ENCODE results near the gene ATP4B.

The ATP4B gene

DNA sequence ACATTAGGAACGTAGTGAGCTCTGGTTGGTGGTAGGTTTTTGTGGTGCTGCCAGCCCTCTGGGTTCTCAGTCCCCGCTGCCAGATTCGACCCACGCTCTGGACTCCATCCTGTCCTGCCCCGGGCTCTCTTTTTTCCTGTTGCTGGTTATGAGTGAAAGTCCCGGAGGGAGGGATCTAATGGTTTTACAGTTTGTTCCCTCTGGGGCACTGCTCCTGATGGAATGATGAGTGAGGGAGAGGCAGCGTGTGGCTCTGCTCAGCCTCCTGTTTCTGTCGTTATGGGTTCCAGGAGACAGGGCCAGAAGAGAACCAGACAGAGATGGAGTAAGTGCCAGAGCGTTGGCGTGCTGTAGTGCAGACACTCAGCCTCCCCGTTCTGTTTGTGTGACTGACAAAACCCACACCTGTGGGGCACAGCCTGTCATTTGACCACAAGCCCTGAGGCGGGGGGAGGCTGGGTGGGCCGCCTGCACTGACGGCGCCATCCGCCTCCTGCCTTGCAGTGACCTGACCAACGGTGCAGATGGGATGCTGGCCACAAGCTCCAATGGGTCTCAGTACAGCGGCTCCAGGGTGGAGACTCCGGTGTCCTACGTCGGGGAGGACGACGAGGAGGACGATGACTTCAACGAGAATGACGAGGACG is 18.3 kb downstream of the ATP4B start:
- H3K4me3 ChIP-seq (ENCODE audit: low read depth, low read length): no peak overlapping the region
- no peak for DNase-seq (ENCODE audit: low read depth)
- TF ChIP-seq, protein P1, sequence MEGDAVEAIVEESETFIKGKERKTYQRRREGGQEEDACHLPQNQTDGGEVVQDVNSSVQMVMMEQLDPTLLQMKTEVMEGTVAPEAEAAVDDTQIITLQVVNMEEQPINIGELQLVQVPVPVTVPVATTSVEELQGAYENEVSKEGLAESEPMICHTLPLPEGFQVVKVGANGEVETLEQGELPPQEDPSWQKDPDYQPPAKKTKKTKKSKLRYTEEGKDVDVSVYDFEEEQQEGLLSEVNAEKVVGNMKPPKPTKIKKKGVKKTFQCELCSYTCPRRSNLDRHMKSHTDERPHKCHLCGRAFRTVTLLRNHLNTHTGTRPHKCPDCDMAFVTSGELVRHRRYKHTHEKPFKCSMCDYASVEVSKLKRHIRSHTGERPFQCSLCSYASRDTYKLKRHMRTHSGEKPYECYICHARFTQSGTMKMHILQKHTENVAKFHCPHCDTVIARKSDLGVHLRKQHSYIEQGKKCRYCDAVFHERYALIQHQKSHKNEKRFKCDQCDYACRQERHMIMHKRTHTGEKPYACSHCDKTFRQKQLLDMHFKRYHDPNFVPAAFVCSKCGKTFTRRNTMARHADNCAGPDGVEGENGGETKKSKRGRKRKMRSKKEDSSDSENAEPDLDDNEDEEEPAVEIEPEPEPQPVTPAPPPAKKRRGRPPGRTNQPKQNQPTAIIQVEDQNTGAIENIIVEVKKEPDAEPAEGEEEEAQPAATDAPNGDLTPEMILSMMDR (IDR thresholded peaks at IDR 0.05; ENCODE audit: insufficient read depth, low read depth, low read length, missing control alignments): no peak

- TF ChIP-seq, protein P1 (IDR thresholded peaks at IDR 0.05; ENCODE audit: insufficient read depth, low read depth, low read length, missing control alignments): no peak
- no peak for DNase-seq (ENCODE audit: low read depth)
- H3K4me3 ChIP-seq (ENCODE audit: low read depth, low read length): no peak overlapping the region
These were observed 19.2 kb downstream of the ATP4B start for GRCh38 chr13:113638806-113639205.

- TF ChIP-seq, protein P1 (IDR thresholded peaks at IDR 0.05; ENCODE audit: insufficient read depth, low read depth, low read length, missing control alignments): no peak
- no peak overlapping the region for H3K4me3 ChIP-seq (ENCODE audit: low read depth, low read length)
- no peak for DNase-seq (ENCODE audit: low read depth)
These were observed 19.7 kb downstream of the ATP4B start for GRCh38 chr13:113638173-113638746.

DNA sequence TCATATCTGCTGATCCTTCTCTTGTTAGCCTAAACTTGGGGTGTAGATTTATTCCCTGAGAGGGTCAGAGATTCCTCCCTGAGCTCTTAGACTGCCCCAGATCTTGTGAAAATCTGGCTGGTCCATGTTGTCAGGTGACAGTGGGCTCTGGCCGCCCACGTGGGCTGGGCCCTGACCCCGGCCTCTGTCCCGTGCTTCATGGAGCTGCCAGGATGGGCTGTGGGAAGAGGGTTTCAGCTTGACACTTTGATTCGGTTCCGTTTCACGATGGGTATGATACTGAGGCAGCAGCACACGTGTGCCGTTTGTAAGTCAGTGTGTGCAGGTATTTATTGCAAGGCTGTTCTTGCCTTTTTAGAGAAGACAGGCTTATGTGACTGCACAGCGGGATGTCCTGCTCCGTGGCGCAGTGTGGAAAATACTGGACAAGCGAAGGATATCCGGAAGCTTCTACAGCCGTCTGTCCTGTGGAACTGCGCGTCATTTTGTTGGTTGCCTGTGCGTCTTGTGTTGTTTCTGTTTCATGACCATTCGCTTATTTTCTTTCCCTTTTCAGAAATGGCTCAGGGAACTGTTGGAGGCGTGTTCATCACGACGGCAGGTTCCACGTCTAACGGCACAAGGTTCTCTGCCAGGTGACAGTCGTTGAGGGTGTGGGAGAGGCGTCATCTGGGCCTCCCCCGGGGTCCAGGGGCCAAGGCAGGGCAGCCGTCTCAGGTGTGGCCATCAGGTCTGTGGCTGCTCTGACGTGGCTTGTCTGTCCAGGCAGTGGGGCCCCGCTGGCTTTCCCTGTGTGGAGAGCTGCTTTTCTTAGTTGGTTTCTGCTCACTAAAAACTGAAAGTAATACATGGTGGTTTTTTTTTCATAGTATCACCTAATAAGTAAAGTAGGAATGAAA is 20.5 kb downstream of the ATP4B start:
- DNase-seq (ENCODE audit: low read depth): no peak
- no peak overlapping the region for H3K4me3 ChIP-seq (ENCODE audit: low read depth, low read length)
- TF ChIP-seq, protein P1 (IDR thresholded peaks at IDR 0.05; ENCODE audit: insufficient read depth, low read depth, low read length, missing control alignments): no peak

- TF ChIP-seq, protein P1 (IDR thresholded peaks at IDR 0.05; ENCODE audit: insufficient read depth, low read depth, low read length, missing control alignments): no peak
- H3K4me3 ChIP-seq (ENCODE audit: low read depth, low read length): no peak overlapping the region
- DNase-seq (ENCODE audit: low read depth): no peak
These were observed 21.6 kb downstream of the ATP4B start for GRCh38 chr13:113636266-113636963.

DNA sequence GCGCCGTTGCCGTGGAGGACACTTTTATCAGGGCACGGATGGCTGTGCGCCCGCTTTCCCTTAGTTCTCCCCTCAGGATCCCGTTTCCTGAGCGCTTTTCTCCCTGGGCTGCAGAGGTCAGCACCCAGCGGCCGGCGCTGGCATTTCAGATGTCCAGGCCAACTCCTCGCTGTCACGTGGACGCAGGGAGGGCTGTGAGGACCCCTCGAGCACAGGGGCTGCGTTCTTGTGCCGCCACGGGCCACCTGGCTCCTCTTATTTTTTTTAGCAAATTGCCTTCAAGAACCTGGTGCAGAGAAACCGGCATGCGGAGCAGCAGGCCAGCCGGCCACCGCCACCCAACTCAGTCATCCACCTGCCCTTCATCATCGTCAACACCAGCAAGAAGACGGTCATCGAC is 22.3 kb downstream of the ATP4B start:
- TF ChIP-seq, protein P1 (IDR thresholded peaks at IDR 0.05; ENCODE audit: insufficient read depth, low read depth, low read length, missing control alignments): no peak
- no peak for DNase-seq (ENCODE audit: low read depth)
- H3K4me3 ChIP-seq (ENCODE audit: low read depth, low read length): no peak overlapping the region

Measured in GM12865 (cell line).